NCI-H510A (cell line): ENCODE data around the gene ZFX.

Source experiments
- DNase-seq: peaks from one replicate; lab custom pipeline; 2025; lab: John Stamatoyannopoulos, UW

The ZFX gene

DNA sequence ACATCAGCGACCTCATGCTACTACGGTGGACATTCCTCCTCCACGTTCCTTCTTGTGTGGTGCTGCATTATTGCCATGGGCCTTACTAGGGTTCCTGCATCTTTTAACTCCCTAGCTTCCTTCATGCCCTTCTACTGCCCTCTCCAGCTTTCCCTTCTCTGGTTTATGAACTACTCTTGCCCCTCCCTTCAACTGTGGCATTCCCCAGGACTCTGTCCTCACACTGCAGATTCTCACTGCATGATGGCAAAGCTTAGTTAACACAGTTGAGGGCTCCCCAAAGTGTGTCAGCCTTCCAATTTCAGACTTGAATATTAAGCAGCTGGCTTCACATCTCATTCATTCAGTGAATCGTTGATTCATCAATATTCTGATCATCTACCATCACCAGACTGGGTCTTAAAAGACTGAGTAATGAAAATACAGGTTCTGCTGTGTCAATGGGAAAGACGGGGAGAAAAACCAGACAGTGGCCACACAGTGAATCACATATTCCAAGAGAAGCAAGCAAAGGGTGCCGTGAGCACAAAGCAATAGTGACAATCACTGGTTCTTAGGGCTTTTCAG, 53.0 kb downstream of the ZFX start:
- DNase-seq, result no peak

DNA sequence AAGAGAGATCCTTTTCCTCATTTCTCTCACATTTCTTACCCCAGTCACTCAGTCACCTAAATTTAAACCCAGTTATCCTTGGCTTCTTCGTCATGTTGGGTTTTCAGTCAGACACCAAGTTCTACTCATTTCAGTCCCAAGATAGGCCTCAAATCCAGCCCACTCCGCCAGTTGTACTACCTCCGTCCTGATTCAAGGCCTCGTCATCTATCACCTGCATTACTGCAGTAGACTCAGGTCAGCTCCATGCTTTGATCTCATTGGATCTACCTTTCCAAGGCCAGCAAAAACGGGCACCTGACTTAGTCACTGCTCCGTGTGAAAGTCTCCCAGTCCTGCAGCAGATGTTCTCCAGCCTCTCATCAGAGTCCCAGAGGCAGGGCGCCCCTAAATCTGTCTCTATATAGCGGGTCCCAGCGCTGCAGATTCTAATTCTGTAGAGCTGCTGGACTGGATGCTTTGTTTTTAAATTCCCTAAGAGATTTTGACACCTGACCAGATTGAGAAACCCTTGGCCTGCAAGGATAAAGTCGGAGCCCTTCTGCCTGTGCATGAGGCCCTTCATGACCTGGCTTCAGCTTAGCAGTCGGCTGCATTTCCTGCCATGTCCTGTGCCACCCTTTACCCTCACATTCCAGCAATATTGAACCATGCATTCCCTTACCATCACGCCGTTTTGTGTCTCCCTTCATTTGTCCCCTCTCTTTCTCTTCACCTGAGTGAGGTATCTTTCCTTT, 53.7 kb downstream of the ZFX start:
- DNase-seq, result no peak

DNA sequence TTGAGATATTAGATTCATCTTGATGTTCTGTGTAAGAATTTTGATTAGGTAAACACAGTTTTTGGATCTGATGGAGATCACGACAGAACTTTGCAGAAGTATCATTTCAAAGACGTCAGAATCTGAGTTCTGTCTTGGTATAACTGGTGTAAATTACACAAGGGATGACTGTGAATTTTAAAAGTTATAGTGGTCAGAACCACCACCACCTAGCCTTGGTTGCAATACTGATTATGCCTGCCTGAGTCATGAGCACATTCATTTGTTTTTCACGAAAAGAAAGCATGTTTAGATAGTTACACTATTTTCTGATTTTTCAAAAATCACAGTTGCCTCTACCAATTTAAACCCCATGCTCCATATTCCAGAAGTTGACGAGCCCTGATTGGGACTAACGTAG, 54.8 kb downstream of the ZFX start:
- DNase-seq, result no peak

DNA sequence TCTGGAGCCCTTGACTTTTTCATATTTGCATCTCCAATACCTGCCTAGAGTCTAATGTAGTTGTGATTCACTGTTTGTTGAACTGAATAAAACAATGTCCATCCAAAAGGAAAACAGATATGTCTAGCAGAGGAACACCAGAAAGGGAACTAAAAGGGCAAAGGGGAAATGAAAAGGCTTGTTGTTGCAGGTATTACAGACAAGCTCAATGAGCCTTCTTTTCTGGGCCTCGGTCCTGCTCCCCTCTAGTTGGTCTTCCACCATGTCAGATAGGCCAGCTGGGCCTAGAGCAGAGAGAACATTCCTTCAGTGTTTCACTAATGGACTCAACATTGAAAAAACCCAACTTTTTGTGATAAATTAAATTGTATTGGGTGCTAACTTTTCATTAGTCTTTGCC, 55.4 kb downstream of the ZFX start:
- DNase-seq, result no peak

DNA sequence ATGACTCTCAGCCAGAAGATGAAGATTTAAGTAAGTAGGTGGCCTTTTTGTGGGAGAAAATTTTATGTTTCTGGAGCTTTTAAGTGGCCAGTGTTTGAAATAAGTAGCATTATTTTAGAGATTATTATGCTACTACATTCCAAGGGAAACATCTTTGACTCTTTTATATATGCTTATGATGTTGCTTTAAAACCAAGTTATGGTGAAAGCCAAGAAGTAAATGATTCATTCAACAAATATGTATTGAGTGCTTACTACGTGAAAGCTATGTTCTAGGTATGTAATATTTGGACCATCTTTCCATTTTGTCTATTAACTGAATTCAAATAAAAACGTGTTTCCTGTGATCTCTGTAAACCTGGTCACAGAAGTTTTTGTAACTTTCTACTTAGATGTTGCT, 58.3 kb downstream of the ZFX start:
- DNase-seq, result no peak

DNA sequence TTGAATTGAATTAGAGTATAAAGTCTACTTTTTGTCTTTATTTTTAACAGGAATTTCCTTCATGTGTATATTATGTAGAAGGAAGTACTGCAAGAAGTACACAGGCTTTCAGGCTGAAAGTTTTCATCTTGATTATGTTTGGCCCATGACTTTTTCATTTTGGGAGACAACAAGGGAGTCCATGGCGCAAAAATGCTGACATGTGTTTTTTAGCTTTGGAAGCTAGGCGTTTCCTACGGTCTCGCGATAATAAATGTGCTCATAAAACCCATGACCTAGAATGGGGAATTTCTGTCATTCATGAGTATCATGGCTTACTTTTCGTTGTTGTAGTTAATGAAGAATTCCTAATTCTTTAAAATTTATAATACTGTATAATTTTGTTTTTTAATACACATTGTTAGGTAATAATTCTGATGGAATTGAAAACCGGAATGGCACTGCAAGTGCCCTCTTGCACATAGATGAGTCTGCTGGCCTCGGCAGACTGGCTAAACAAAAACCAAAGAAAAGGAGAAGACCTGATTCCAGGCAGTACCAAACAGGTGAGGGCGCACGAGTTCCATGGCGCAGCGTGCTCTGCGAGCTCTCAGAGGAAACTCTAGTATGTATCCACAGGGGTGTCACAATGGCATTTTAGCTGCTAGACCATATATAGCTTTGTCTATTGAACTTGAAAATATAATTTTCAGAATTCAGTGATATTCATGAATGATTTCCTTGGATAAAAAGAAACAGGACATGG, 59.1 kb downstream of the ZFX start:
- DNase-seq, result no peak

DNA sequence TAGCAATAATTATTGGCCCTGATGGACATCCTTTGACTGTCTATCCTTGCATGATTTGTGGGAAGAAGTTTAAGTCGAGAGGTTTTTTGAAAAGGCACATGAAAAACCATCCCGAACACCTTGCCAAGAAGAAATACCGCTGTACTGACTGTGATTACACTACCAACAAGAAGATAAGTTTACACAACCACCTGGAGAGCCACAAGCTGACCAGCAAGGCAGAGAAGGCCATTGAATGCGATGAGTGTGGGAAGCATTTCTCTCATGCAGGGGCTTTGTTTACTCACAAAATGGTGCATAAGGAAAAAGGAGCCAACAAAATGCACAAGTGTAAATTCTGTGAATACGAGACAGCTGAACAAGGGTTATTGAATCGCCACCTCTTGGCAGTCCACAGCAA, 60.7 kb downstream of the ZFX start:
- DNase-seq, result no peak

DNA sequence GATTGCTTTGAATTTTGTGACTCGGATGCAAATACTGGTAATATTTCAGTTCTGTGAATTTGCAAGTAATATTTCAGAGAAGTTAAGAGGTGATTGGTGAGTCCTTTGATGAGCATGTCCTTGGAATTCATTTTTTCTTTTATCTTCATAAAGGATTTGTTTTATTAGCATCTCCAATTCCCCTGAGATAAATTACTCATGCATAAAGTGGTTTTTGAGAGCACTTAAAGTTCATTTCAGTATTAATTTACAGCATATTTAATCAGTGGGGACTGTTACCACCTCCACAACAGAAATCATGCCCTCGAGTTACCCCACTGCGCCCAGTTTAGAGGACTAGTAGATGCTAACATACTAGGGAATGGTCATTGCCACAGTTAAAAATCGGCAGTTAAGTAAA, 65.0 kb downstream of the ZFX start:
- no peak for DNase-seq

DNA sequence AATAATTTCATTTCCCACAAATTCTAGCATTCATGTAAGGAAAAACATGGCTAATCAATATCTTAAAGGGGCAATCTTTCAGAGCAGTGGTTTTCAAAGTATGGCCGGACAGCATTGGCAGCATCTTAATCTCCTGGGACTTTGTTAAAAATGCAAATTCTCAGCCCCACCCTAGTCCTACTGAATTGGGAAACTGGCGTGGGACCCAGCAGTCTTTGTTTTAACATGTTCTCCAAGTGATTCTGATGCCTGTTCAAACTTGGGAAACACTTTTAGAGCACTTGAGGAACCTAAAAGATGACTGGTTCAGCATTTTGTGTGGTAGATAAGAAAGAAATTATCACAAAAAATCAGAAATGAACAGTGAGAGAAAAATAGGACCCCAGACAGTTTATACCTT, 65.7 kb downstream of the ZFX start:
- no peak for DNase-seq

DNA sequence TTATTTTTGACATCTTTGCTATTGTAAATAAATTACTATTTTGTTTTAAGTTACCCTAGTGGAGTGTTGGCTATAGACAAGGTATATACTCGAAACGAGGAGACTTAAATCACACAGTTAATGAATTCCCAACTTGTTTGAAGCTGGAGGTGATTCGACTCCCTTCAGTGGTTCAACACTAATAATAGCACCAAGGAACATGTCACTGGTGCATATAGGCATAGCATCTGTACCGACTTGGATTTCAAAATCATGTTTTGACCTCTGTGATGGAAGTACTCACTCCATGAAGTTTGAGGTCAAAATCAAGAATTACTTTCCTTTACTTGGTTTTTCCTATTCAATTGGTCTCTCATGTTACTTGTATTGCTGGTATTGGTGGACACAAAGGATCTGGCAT, 66.5 kb downstream of the ZFX start:
- no peak for DNase-seq

DNA sequence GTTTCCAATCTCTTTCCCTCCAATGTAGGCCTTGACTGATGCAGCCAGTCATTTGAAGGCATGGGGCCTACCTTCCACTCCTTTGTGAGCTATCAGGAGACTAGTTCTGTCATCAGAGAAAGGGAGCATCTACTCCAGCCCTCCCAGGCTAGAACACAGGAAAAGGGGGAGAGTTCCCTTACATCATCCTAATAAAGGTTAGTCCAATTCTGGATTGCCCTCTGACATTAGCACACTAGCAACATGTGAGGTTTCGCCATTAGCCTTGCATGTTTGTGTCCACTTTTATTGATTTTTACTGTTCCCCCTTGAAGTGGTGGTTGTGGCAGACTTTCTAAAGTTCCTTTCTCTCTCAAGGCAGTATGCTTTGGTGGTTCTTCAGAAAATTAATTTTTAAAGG, 67.3 kb downstream of the ZFX start:
- DNase-seq, result no peak

DNA sequence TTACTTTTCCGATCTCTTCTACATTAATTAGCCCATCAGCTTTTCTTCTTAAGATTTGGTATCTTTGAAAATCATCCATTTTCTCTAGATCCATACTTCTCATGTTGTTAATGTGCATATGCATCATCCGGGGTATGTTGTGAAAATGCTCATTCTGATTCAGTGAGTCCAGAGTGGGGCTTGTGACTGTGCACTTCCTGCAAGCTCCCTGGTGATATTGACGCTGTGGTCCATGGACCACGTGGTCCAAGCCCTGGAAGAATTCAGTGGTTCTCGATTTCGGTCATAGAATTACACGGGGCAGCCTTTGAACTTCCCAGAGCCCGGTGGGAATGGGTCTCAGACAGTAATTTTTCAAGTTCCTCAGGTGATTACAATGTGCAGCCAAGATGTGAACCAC, 69.8 kb downstream of the ZFX start:
- DNase-seq, result no peak

DNA sequence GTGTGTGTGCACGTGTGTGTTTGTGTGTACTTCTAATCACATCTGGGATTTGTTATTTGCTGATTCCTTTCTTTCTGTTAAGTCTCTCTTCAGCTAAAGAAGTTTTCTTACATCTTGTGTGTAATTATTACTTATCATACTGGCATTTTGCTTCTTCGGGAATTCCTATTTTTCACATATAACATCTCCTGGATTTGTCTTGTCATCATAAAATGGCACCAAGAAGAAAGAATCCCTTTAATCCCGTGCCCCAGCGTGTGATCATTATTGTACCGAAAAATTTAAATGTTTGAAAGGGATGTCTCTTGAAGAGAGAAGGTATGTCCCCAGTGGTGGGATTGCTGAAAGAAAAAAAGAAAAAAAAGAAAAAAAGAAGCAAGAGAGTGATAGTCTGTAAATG, 72.3 kb downstream of the ZFX start:
- DNase-seq, result no peak

DNA sequence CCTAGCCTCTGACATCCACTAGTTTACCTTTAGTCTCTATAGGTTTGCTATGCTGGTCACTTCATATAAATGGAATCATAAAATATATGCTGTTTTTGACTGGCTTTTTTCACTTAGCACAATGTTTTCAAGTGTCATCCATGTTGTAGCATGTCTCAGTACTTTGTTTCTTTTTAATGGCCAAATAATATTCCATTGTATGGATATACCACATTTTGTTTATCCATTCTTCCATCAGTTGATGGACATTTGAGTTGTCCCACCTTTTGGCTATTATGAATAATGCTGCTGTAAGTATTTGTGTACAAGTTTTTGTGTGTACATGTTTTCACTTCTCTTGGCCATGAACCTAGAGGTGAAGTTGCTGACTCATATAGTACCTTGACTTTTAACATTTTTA, 75.7 kb downstream of the ZFX start:
- DNase-seq, result no peak

DNA sequence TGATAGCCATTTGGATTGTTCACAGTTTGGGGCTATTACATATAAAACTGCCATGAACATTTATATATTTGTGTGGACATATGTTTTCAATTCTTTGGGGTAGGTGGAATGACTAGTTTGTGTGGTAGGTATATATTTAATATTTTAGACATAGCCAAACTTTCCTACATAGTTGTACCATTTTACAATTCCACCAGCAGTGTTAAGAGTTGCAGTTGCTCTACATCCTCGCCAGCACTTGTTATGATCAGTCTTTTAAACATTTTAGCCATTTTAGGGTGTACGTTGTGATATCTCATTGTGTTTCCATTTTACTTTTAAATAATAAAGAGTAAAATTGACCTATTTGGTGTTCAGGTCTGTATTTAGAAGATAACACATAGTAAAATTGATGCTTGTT, 76.6 kb downstream of the ZFX start:
- no peak for DNase-seq

DNA sequence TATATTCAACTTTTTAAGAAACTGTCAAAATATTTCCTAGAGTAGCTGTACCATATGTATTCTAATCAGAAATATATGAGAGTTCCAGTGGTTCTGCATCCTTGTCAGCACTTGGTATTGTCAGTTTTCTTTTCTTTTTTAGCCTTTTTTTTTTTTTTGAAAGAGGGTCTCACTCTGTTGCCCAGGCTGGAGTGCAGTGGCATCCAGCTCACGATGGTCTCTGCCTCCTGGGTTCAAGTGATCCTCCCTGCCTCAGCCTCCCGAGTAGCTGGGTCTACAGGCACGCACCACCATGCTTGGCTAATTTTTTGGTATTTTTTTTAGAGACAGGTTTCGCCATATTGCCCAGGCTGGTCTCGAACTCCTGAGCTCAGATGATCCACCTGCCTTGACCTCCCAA, 79.1 kb downstream of the ZFX start:
- DNase-seq, result no peak

DNA sequence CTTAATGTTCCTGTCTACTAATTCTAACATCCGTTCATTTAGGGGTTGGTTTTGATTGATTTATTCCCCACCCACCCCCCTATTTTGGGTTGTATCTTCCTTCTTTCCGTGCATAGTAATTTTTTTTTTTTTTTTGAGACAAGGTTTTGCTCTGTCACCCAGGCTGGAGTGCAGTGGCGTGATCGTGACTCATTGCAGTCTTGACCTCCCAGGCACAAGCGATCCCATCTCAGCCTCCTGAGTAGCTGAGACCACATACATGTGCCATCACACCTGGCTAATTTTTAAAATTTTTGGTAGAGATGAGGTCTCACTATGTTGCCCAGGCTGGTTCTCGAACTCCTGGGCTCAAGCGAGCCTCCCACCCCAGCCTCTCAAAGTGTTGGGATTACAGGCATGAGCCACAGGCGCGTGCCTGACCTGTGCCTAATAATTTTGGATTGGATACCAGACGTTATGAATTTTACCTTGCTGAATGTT, 79.9 kb downstream of the ZFX start:
- no peak for DNase-seq

DNA sequence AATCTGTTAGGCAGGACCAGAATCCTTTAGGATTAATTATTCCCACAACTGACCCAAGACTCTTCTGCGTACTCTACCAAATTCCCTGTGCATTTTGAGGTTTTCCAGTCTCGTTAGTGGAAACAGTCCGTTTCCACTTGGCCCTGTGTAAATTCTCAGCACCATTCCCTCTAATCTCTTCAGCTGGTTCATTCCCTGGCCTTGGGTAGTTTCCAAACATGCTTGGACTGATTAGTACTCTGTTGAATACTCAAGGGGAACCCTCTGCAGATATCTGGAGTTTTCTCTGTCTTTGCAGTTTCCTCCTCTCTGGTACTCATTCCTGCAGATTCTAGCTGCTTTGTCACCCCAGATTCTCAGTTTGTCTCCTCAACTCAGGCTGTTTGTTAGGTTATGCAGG, 80.4 kb downstream of the ZFX start:
- DNase-seq, result no peak

DNA sequence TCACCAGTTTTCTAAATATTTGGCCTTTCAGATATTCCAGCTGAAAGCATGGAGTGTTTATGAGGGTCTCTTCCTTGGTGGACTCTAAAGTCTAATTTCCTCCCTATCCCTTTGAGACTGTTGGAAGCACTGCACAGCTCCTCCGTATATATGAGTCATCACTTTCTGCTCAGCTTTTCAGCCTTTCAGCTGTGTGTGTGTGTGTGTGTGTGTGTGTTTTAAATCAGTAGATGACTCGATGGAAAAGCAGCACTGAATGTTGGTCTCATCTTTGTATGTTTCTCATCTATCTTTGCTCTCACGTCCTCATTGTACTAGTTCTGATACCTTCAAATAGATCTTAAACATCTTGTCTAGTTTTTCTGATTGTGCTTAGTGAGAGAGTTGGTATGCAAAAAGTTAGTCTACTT, 81.6 kb downstream of the ZFX start:
- DNase-seq, result no peak

DNA sequence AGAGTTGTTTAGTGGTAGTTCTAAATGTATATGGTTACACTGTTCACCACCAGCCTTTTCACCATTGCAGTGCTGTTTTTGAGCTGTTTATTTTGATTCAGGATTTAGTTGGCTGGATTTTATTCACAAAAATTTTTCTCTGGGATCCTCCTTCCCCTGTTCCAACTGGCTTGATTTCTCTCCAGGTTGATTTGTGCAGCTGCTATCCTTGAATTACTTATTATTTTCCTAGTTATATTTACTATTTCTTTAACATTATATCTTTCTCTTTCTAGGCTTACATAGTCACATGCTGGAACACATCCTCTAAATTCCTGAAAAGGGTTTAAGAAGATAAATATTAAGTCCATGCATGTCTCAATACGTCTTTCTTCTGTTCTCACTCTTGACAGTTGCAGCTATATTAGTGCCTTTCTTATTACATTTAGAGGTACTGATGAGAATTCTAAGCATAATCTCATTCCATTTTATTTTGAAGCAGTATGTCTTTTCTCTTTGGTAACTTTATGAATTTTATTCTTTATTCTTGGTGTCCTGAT, 82.2 kb downstream of the ZFX start:
- DNase-seq, result no peak

DNA sequence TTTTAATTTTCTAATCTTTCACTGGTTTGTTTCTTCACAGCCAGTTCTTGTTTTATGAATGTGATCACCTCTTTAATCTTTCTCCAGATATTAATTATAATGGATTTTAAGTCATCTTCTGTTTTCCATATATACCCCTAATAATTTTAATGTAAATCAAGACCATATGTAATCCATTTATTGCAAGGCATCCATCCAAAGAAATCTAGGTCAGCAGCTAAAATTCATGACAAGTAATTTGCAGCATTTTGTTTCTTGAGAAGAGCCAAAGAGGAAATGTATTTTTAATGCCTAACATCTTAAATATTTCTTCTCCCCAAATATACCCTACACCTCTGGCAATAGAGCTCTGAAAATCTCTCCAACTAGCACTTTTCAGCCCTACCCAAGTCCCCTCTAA, 83.3 kb downstream of the ZFX start:
- DNase-seq, result no peak

DNA sequence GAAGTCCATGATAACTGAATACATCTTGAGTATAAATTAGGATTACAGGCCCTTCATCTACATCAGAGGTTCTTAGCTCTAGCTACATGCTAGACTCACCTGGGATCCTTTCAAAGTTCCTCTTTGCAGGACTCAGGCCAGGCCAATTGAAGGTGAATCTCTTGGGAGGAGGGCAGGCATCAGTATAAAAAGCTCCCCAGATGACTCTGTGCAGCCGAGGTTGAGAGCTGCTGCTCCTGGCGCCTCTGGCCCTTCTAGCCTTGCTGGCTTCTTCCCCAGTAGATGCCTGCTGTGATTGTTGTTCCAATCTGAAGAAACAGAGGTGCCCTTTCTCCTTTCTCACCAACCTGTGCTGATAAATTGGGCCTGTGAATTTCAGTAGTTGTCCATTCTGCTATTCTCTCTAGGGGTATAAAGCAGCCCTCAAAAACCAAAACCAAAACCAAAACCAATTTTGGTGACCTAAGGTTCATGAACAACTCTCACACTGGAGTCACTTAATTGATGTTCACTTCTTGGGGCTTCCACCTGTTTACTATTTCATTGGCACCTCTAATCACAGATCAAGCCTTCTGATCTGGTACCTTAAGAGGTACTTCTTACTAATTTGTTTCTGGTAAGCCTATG, 85.7 kb downstream of the ZFX start:
- no peak for DNase-seq
